AG09319 (cell line): ENCODE data around the gene CDH13.

Source experiments
- DNase-seq: peaks from one replicate; pipeline ENCODE4 v3.0.0-alpha.2; 2010; ENCODE audit warnings: low read depth; ENCODE audit errors: extremely low read depth
- CTCF ChIP-seq: IDR thresholded peaks from 2 replicates; pipeline ENCODE4 v1.5.1; 2011; ENCODE audit warnings: low read depth, mild to moderate bottlenecking, inconsistent platforms, low read length, moderate library complexity

CDH13 gene

DNA sequence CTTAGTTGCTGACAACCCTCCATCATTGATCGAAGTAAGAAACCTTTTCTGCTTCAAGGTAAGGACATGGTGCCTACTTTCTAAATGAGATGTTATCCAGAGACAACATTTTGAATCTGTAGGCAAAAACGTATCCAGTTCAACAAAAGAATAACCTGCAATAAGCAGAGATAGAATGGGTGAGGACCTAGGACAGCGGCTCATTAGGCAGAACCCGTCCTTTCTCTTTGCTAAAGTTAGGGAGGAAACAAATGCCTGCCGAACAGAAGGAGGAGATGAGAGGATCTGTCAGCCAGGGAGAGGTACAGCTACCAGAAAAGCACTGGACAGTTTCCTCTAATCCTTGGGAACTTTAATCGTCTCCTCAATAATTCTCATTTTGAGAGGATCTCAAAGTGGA, 183.3 kb downstream of the CDH13 start:
- no peak for DNase-seq
- TF ChIP-seq CTCF, result no peak

GRCh38 chr16:82814059-82814458, 187.3 kb downstream of the CDH13 start:
- TF ChIP-seq CTCF, result no peak

DNA sequence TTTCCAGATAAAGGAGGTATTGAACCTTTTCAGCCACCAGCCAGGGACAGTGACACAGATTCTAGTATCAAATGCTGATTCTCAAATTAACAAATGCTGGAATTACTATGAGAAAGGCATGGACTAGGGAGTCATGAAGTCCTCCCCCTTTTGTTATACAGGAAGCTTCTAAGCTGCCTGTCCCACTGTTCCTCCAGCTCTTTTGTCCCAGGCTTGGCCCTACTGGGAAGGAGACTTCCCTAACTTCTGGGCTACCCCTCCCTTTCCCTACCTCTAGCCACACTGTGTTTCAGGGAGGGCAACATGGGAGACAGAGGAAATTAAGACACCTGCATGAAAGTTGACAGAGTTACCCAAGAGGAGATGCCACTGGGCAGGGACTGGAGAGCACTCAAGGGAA, 192.5 kb downstream of the CDH13 start:
- TF ChIP-seq CTCF, result no peak
- DNase-seq, result no peak

More at GRCh38 chr16:82814059-82814458, 187.3 kb downstream of the CDH13 start:
- no peak for DNase-seq

DNA sequence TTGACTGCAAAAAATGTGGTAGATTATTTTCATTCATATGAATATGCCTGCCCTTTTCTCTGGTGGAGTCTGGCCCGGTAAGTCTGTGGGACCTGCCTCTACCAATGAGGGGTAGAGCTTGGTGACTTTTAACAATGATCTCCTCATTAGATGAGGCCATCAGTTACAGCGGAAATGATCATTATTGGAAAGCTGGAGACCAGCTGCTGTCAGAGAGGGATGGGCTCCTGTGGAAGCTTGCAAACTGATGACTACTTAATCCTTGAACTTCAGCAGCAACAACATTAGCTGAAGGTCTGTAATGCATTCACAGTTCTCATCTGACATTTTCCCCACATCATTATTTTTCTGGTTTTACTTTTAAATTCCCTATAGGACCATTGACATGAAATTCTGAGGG, 194.1 kb downstream of the CDH13 start:
- DNase-seq, result no peak
- TF ChIP-seq CTCF, result no peak

GRCh38 chr16:82824408-82824807, 197.6 kb downstream of the CDH13 start:
- no peak for DNase-seq
- TF ChIP-seq CTCF, result no peak

- TF ChIP-seq CTCF, result no peak
- no peak for DNase-seq
Measured at GRCh38 chr16:82829301-82829700, 202.5 kb downstream of the CDH13 start.

- no peak for TF ChIP-seq CTCF
- DNase-seq, result no peak
Measured at GRCh38 chr16:82830944-82831343, 204.2 kb downstream of the CDH13 start.
